GM12878 (cell line): ENCODE measurements around the gene TPO. TPM values are rescaled to one million over a fixed set of nuclear protein-coding genes. Genes with fewer than 3 reads are reported as not detected.

Experiments used
- ATAC-seq: fragments of 200-7000 bp; cut with Tn5 transposase; 3 replicates; pipeline ENCODE4 v1.9.1; 2020; ENCODE audit warnings: mild to moderate bottlenecking, moderate library complexity
- BruUV-seq: library from RNA; stranded (reverse); fragments of 400-500 nt; replicated peaks from 2 replicates; lab custom pipeline; 2021; lab: Mats Ljungman, UMichigan
- CTCF ChIA-PET: fragments of 300-600 bp; sonication (Branson Sonifier 250); formaldehyde crosslinking; extraction: SDS; loops from one replicate; lab custom pipeline; 2021; ENCODE audit warnings: inconsistent platforms; lab: Yijun Ruan, JAX
- POLR2A ChIA-PET: fragments of 350-600 bp; formaldehyde crosslinking; extraction: SDS; loops from one replicate; lab custom pipeline; 2021; ENCODE audit warnings: inconsistent platforms; lab: Charles Lee
- RAD21 ChIA-PET: fragments of 300-600 bp; sonication (Branson Sonifier 250); formaldehyde crosslinking; loops from one replicate; lab custom pipeline; 2023; ENCODE audit warnings: antibody characterized with exemption; ENCODE audit not compliant: unreplicated experiment; lab: Charles Lee
- SMC1A ChIA-PET: fragments of 300-600 bp; sonication (Branson Sonifier 250); formaldehyde crosslinking; loops from one replicate; lab custom pipeline; 2023; ENCODE audit not compliant: unreplicated experiment, uncharacterized antibody; lab: Charles Lee
- DNase-seq: peaks from one replicate; pipeline ENCODE4 v3.0.0-alpha.2; 2011; ENCODE audit warnings: low read depth, low spot score
- FAIRE-seq: peaks from 3 replicates; lab custom pipeline; 2011; peaks lifted over from hg19 to GRCh38; lab: Jason Lieb, UNC
- H2AFZ ChIP-seq: 2 replicates; pipeline ENCODE4 v1.6.0; 2011; ENCODE audit warnings: low read depth, low read length, control low read depth; ENCODE audit not compliant: control insufficient read depth
- H3K27ac ChIP-seq: 2 replicates; pipeline ENCODE4 v1.5.1; 2011; ENCODE audit warnings: control low read depth; ENCODE audit not compliant: control insufficient read depth, insufficient read depth
- H3K27me3 ChIP-seq, 2 experiments: replicated peaks in 1 of 2; 2 replicates each; pipeline versions ENCODE4 v1.6.0 to v1.6.1; 2011; ENCODE audit warnings: low read length in 1 of 2; ENCODE audit not compliant: control insufficient read depth in 2 of 2, insufficient read depth in 2 of 2
- H3K36me3 ChIP-seq, 2 experiments: 2 replicates each; pipeline ENCODE4 v1.5.1; 2011; ENCODE audit warnings: low read length in 1 of 2; ENCODE audit not compliant: control insufficient read depth in 2 of 2, insufficient read depth in 2 of 2
- H3K4me1 ChIP-seq: 2 replicates; pipeline ENCODE4 v1.6.1; 2011; ENCODE audit warnings: mild to moderate bottlenecking, low read length, moderate library complexity, mixed read lengths; ENCODE audit not compliant: control insufficient read depth, insufficient read depth
- H3K4me2 ChIP-seq: 2 replicates; pipeline ENCODE4 v1.6.0; 2011; ENCODE audit warnings: control low read depth; ENCODE audit not compliant: control insufficient read depth, insufficient read depth
- H3K4me3 ChIP-seq: fragments of 200-600 bp; sonication (generic); 2 replicates; pipeline ENCODE4 v1.5.1; 2016
- H3K79me2 ChIP-seq: 2 replicates; pipeline ENCODE4 v1.6.0; 2011; ENCODE audit warnings: low read length; ENCODE audit not compliant: control insufficient read depth, insufficient read depth
- H3K9ac ChIP-seq: 2 replicates; pipeline ENCODE4 v1.8.0; 2011; ENCODE audit warnings: low read length, control low read depth, mixed read lengths; ENCODE audit not compliant: control insufficient read depth, insufficient read depth
- H3K9me3 ChIP-seq: replicated peaks from 3 replicates; pipeline ENCODE4 v1.5.1; 2011; ENCODE audit warnings: mild to moderate bottlenecking, low read length; ENCODE audit not compliant: control insufficient read depth, insufficient read depth
- H4K20me1 ChIP-seq: 2 replicates; pipeline ENCODE4 v1.6.0; 2011; ENCODE audit not compliant: control insufficient read depth, insufficient read depth
- ASH2L ChIP-seq: fragments of 300-600, 200-600 bp; sonication (generic); IDR thresholded peaks from 2 replicates; pipeline ENCODE4 v1.6.1; 2017; ENCODE audit warnings: low read depth, mild to moderate bottlenecking, borderline replicate concordance
- BHLHE40 ChIP-seq, 2 experiments: fragments of 450-650 bp in 1 of 2; IDR thresholded peaks; 2 replicates each; pipeline ENCODE4 v1.6.1; 2011 to 2017; ENCODE audit warnings: low read depth in 2 of 2, borderline replicate concordance in 1 of 2, improper control_type of control experiment in 1 of 2, low read length in 1 of 2, mild to moderate bottlenecking in 1 of 2
- CEBPZ ChIP-seq: fragments of 150-350 bp; IDR thresholded peaks from 2 replicates; pipeline ENCODE4 v1.6.1; 2016; ENCODE audit warnings: low read depth, low read length
- CREB1 ChIP-seq: IDR thresholded peaks from 2 replicates; pipeline ENCODE4 v1.6.1; 2012; ENCODE audit warnings: low read depth, mild to moderate bottlenecking, inconsistent platforms
- E4F1 ChIP-seq: fragments of 450-650 bp; IDR thresholded peaks from 2 replicates; pipeline ENCODE4 v1.6.1; 2018; ENCODE audit warnings: borderline replicate concordance, mild to moderate bottlenecking; ENCODE audit not compliant: partially characterized antibody
- HCFC1 ChIP-seq: fragments of 150-350 bp; IDR thresholded peaks from 2 replicates; pipeline ENCODE4 v1.6.1; 2014; ENCODE audit warnings: low read length
- IKZF2 ChIP-seq, 2 experiments: fragments of 450-650 bp; IDR thresholded peaks; 2 replicates each; pipeline ENCODE4 v1.6.1; 2017; ENCODE audit warnings: mild to moderate bottlenecking in 2 of 2, moderate library complexity in 2 of 2
- STAT1 ChIP-seq: fragments of 450-650 bp; conservative IDR thresholded peaks from 2 replicates; pipeline ENCODE4 v1.6.1; 2014; ENCODE audit warnings: antibody characterized with exemption, mild to moderate bottlenecking
- WRNIP1 ChIP-seq: IDR thresholded peaks from 2 replicates; pipeline ENCODE4 v1.6.1; 2011; ENCODE audit warnings: low read depth, low read length, improper control_type of control experiment, borderline replicate concordance
- ZNF217 ChIP-seq: fragments of 450-650 bp; IDR thresholded peaks from 2 replicates; pipeline ENCODE4 v1.6.1; 2017; ENCODE audit warnings: antibody characterized with exemption, mild to moderate bottlenecking
- ZNF274 ChIP-seq: IDR thresholded peaks from one replicate; pipeline ENCODE4 v1.8.0; 2011; ENCODE audit not compliant: insufficient read length, insufficient read depth
- WGBS: methylation state at CpG from one replicate; pipeline ENCODE4 v1.1.6; 2016; ENCODE audit warnings: low lambda C conversion rate; ENCODE audit not compliant: insufficient replicate concordance, insufficient coverage; ENCODE audit errors: missing lambda C conversion rate; 5-methylcytosine and 5-hydroxymethylcytosine counted together
- in situ Hi-C: fragments of 300-500 bp; cut with MboI; formaldehyde crosslinking; loops from 9 replicates; pipeline ENCODE4 v1.14.3; 2018; ENCODE audit warnings: mixed read lengths
- intact Hi-C: fragments of 100-400 bp; cut with micrococcal nuclease; formaldehyde crosslinking; loops from one replicate; pipeline ENCODE4 v1.14.2; 2022; ENCODE audit not compliant: unreplicated experiment
- polyA plus RNA-seq, 11 experiments: library from polyadenylated mRNA; depleted of rRNA in 4 of 11; unstranded in 6 of 11; stranded (reverse) in 5 of 11; fragments of >200 nt; fragmentation: Nextera tagmentation in 4 of 11; fragmentation: Illumina TruSeq in 1 of 11; extraction: Ambion mirVana in 4 of 11; extraction: Trizol in 1 of 11; gene quantifications; 1 replicate in 1 of 11; 2 replicates in 10 of 11; pipeline versions ENCODE4 v1.2.1 to v1.2.3, GENCODE V29; 2011 to 2016; ENCODE audit warnings: inconsistent platforms in 2 of 11, missing spikeins in 2 of 11, low read depth in 1 of 11
- total RNA-seq, 4 experiments: library from RNA; depleted of rRNA in 3 of 4; stranded (reverse); fragments of >200 nt in 3 of 4; fragmentation: Illumina TruSeq in 1 of 4; extraction: Trizol in 1 of 4; gene quantifications; 2 replicates each; pipeline versions ENCODE4 v1.2.1 to v1.2.3, GENCODE V29; 2013 to 2021

TPO gene
- total and polyA plus RNA-seq, 10 of the 15 experiments (the other 5 are each of a cell fraction or from before 2014, with no cell fraction given), result 0.07 to 0.11 TPM; not detected in 8

GRCh38 chr2:1487758-1488157 is 74.5 kb downstream of the TPO start:
- H3K36me3 ChIP-seq, result no peaks in the 10 kb centered on the region
- no peak overlapping the region for H3K4me3 ChIP-seq
- intact Hi-C loops, result no loop called here
- no peak for TF ChIP-seq STAT1
- no peak for TF ChIP-seq IKZF2 (IDR thresholded peaks at IDR 0.05)
- no peak for TF ChIP-seq HCFC1
- TF ChIP-seq ASH2L, result no peak
- TF ChIP-seq WRNIP1, result no peak
- TF ChIP-seq CREB1, result no peak
- TF ChIP-seq ZNF274, result no peak
- TF ChIP-seq ZNF217, result no peak
- no peak for TF ChIP-seq CEBPZ
- no peak for TF ChIP-seq E4F1
- no peak for TF ChIP-seq BHLHE40 (IDR thresholded peaks at IDR 0.05; ENCODE audit: borderline replicate concordance in 1 of 2, low read depth in 2 of 2, low read length in 1 of 2)
- DNase-seq (no peak), ATAC-seq (no peak), FAIRE-seq (no peak)
- in situ Hi-C loops, result no loop called here
- H2AFZ ChIP-seq, result no peak overlapping the region
- H3K27ac ChIP-seq, result no peak overlapping the region
- RAD21 ChIA-PET, result no interaction called here
- WGBS, result 29% methylated on average over 9 of the region's 9 CpGs
- H3K79me2 ChIP-seq, result no peaks in the 10 kb centered on the region
- no TSS peak for BruUV-seq
- H3K4me1 ChIP-seq, result no peaks in the 10 kb centered on the region
- CTCF ChIA-PET, result no interaction called here
- H3K4me2 ChIP-seq, result no peak overlapping the region
- SMC1A ChIA-PET, result no interaction called here
- POLR2A ChIA-PET, result no interaction called here
- H4K20me1 ChIP-seq, result no peaks in the 10 kb centered on the region
- no peaks in the 10 kb centered on the region for H3K27me3 ChIP-seq
- H3K9ac ChIP-seq, result no peak overlapping the region
- no peaks in the 10 kb centered on the region; the same call in 2 of the 3 replicates for H3K9me3 ChIP-seq
